ENCODE results near the gene MYD88. TPM values are rescaled to one million over a fixed set of nuclear protein-coding genes. Genes with fewer than 3 reads are reported as not detected.

The MYD88 gene
- total and polyA plus RNA-seq, 4 donors = 17.7 to 33.6 (median 21.3) TPM

DNA sequence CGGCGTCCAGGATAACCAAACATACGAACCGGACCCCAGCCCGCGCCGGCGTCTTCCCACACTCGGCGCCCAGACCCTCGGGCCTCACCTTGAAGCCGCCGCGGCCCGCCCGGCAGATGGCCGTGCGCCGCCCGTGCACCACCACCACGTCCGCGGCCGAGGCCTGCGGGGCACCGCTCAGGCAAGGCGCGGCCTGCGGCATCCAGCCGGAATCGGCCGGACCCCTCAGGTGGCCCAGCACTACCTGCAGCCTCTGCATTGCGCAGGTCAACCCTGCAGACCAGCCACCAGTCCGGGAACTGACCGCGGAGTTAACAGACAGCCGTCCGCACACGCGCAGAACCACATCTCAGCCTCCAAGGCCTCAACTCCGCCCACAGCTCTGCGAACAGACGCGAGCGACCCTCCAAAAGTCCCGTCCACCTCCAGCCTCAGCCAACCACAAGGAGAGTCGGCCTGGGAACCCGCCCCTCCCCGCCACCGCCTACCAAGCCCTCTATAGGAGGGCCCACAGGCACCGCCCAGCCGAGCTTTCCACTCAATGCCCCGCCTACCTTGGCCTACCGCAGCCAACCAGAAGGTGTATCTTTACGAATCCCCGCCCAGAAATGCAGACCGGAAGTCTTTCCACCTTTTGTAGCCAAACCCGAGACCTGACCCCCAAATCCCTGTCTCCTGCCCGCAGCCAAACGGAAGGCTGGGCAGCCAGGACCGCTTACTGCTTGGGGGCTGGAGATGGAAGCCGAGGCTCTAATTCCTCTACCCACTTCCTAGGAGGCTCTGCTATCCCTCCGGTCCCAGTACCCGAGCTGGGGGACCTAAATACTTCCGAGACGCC lies 1.5 kb upstream of the MYD88 start, which contains the start of gene ACAA1:
Gene ACAA1, minus strand, starts transcription at position 351 of the 838 bp plus-strand sequence. Its CDS starts 92 bp downstream, at position 259.
- Histone ChIP-seq H3K4me1 (ENCODE audit: control insufficient read depth in 1 of 2, insufficient read depth in 2 of 2, low read length in 2 of 2) (no peaks in the 10 kb centered on the region), H3K4me3 (ENCODE audit: low read length in 2 of 2) (peak within 1 kb of the TSS; percentile 54 to 58), H3K36me3 (ENCODE audit: control insufficient read depth in 1 of 2, insufficient read depth in 2 of 2, low read length in 1 of 2) (peaks cover 0 to 2% of the 10 kb centered on the region in 2 donors), H3K27ac (ENCODE audit: low read depth in 1 of 2, low read length in 2 of 2) (peak within 1 kb of the TSS; percentile 29 to 98), H3K9me3 (ENCODE audit: control insufficient read depth, low read length) (no peaks in the 10 kb centered on the region), H3K27me3 (ENCODE audit: control insufficient read depth in 1 of 2, insufficient read depth in 2 of 2, low read length in 1 of 2) (no peaks in the 10 kb centered on the region)
- WGBS, 2 donors = 0 to 1% methylated on average over 64 to 66 of the region's 66 CpGs
- peak; percentile 98 for ATAC-seq (ENCODE audit: low FRiP score)
- DNase-seq = peak; percentile 100
- intact Hi-C loops (cut with DNase I) = loop anchor here (1.0 to 5.0 kb wide), 4 partner anchors 28 to 315 kb away; partner anchors contain the start of genes OXSR1 (in 2 of the 2) and ACVR2B (in 1 of the 2)

DNA sequence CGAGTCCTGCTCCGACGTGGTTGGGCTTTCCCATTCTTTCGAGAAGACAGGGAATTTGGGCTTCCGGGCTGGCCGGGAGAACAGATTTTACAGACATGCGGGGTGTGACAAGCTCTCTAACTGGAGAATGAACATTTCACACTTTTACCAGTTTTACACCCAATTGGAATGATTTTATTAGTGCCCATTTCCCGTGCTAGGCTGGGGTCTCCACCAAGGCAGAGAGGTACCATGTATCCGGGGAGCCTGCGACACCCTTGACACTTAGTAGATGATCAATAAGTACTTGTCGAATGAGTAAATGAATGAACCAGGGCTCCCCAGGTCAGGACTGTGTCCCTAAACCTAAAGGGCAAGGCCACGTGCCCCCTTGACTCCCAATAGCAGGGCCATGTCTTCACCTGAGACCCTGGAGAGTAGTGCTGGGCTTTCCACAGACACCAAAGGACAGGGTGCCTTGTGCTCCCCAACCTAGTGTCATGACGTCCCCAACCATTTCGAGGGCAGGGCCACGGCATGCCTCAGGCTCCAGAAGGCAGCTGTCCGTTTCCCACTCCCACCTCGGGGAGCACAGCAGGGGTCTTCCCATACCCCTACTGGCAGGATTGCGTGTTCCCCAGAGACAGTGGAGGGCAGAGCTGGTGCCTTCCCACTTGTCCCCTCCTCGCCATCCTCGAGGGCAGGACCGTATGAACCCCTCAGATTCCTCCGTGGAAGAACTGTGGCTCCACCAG lies 679 bp upstream of the MYD88 start:
- Histone ChIP-seq H3K4me1 (ENCODE audit: control insufficient read depth in 1 of 2, insufficient read depth in 2 of 2, low read length in 2 of 2) (no peaks in the 10 kb centered on the region), H3K4me3 (ENCODE audit: low read length in 2 of 2) (peak overlapping the region; percentile 54 to 58), H3K27me3 (ENCODE audit: control insufficient read depth in 1 of 2, insufficient read depth in 2 of 2, low read length in 1 of 2) (no peaks in the 10 kb centered on the region), H3K9me3 (ENCODE audit: control insufficient read depth, low read length) (no peaks in the 10 kb centered on the region), H3K36me3 (ENCODE audit: control insufficient read depth in 1 of 2, insufficient read depth in 2 of 2, low read length in 1 of 2) (peaks cover 0 to 2% of the 10 kb centered on the region in 2 donors), H3K27ac (ENCODE audit: low read depth in 1 of 2, low read length in 2 of 2) (peak overlapping the region; percentile 29 to 98)
- DNase-seq (no peak), ATAC-seq (ENCODE audit: low FRiP score) (no peak)
- intact Hi-C loops (cut with DNase I) = loop anchor here (1.0 to 5.0 kb wide), 4 partner anchors 27 to 315 kb away; partner anchors contain the start of genes OXSR1 (in 2 of the 2) and ACVR2B (in 1 of the 2)
- 17 to 22% methylated on average over 22 of the region's 22 CpGs for WGBS, 2 donors

DNA sequence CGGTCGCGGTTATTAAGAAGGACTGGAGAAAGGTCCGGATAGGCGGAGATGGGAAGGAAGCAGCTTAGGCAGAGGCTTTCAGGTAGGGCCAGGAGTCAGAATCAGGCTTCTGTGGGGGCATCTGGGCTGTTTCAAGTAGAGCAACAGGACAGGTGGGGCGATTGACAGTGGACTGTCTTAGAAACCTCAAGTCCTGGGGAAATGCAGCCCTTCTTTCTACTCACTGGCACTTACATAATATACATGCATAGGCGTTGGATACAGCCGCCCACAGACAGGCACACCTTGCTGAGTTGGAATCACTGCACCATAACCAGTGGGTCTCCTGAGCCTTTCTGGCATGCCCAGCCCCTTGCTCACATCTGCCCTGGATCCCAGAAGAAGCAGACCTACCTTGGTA lies 730 bp downstream of the MYD88 start:
- no peak for ATAC-seq (ENCODE audit: low FRiP score)
- Histone ChIP-seq H3K27ac (ENCODE audit: low read depth in 1 of 2, low read length in 2 of 2) (peak overlapping the region in 1 of 2 donors; percentile 48), H3K27me3 (ENCODE audit: control insufficient read depth in 1 of 2, insufficient read depth in 2 of 2, low read length in 1 of 2) (no peaks in the 10 kb centered on the region), H3K4me3 (ENCODE audit: low read length in 2 of 2) (peak overlapping the region; percentile 31 to 54), H3K4me1 (ENCODE audit: control insufficient read depth in 1 of 2, insufficient read depth in 2 of 2, low read length in 2 of 2) (no peaks in the 10 kb centered on the region), H3K36me3 (ENCODE audit: control insufficient read depth in 1 of 2, insufficient read depth in 2 of 2, low read length in 1 of 2) (peaks cover 0 to 2% of the 10 kb centered on the region in 2 donors), H3K9me3 (ENCODE audit: control insufficient read depth, low read length) (no peaks in the 10 kb centered on the region)
- WGBS, 2 donors = 14 to 16% methylated on average over 8 of the region's 8 CpGs
- intact Hi-C loops (cut with DNase I) = loop anchor here in 1 of 2 donors (5.0 kb wide), 2 partner anchors 108 to 313 kb away; partner anchors contain the start of gene ACVR2B
- no peak for DNase-seq

DNA sequence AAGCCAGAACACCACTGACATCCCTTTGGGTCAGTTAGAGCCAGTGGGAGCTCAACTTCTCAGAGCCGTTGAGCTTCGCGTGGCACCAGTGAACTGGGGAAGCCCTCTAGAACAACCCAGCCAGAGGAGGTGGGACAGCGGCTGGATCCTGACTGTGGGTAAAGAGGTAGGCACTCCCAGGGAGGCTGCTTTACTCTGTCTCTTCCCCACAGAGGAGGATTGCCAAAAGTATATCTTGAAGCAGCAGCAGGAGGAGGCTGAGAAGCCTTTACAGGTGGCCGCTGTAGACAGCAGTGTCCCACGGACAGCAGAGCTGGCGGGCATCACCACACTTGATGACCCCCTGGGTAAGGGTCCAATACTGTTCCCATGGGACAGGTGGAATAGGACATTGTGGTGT lies 1.2 kb downstream of the MYD88 start:
- WGBS, 2 donors = 92 to 98% methylated on average over 7 of the region's 7 CpGs

DNA sequence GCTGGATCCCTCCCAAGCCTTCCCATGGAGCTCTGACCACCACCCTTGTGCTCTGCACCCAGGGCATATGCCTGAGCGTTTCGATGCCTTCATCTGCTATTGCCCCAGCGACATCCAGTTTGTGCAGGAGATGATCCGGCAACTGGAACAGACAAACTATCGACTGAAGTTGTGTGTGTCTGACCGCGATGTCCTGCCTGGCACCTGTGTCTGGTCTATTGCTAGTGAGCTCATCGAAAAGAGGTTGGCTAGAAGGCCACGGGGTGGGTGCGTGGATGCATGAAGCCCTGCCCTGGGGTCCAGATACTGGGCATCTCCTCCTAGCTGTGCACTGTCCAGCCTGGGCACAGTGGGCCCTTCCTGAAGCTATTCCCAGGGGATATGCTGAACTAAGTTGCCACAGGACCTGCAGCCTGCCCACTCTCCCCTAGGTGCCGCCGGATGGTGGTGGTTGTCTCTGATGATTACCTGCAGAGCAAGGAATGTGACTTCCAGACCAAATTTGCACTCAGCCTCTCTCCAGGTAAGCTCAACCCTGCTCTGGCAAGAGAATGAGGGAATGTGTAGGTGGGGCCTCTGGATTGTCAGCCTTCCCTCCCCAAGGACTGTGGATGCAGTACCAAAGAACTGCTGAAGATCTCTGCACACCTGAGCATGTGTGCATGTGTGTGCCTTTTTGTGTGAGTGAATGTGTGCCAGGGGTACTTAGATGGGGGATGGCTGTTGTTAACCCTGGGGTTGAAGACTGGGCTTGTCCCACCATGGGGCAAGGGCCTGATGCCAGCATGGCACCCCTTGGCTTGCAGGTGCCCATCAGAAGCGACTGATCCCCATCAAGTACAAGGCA lies 2.1 kb downstream of the MYD88 start:
- WGBS, 2 donors = 97% methylated on average over 13 of the region's 13 CpGs
- Histone ChIP-seq H3K4me1 (ENCODE audit: control insufficient read depth in 1 of 2, insufficient read depth in 2 of 2, low read length in 2 of 2) (no peaks in the 10 kb centered on the region), H3K27me3 (ENCODE audit: control insufficient read depth in 1 of 2, insufficient read depth in 2 of 2, low read length in 1 of 2) (no peaks in the 10 kb centered on the region), H3K4me3 (ENCODE audit: low read length in 2 of 2) (no peak overlapping the region), H3K27ac (ENCODE audit: low read depth in 1 of 2, low read length in 2 of 2) (no peak overlapping the region), H3K9me3 (ENCODE audit: control insufficient read depth, low read length) (no peaks in the 10 kb centered on the region), H3K36me3 (ENCODE audit: control insufficient read depth in 1 of 2, insufficient read depth in 2 of 2, low read length in 1 of 2) (peaks cover 0 to 2% of the 10 kb centered on the region in 2 donors)
- intact Hi-C loops (cut with DNase I) = no loop called here
- no peak for DNase-seq
- no peak for ATAC-seq (ENCODE audit: low FRiP score)

More for the DNA sequence above, 1.2 kb downstream of the MYD88 start:
- H3K4me3 ChIP-seq (ENCODE audit: low read length in 2 of 2) = no peak overlapping the region
- DNase-seq (no peak), ATAC-seq (ENCODE audit: low FRiP score) (no peak)
- no peaks in the 10 kb centered on the region for H3K4me1 ChIP-seq (ENCODE audit: control insufficient read depth in 1 of 2, insufficient read depth in 2 of 2, low read length in 2 of 2)
- intact Hi-C loops (cut with DNase I) = loop anchor here in 1 of 2 donors (5.0 kb wide), 2 partner anchors 108 to 313 kb away; partner anchors contain the start of gene ACVR2B
- no peak overlapping the region for H3K27ac ChIP-seq (ENCODE audit: low read depth in 1 of 2, low read length in 2 of 2)
- no peaks in the 10 kb centered on the region for H3K9me3 ChIP-seq (ENCODE audit: control insufficient read depth, low read length)
- no peaks in the 10 kb centered on the region for H3K27me3 ChIP-seq (ENCODE audit: control insufficient read depth in 1 of 2, insufficient read depth in 2 of 2, low read length in 1 of 2)
- peaks cover 0 to 2% of the 10 kb centered on the region in 2 donors for H3K36me3 ChIP-seq (ENCODE audit: control insufficient read depth in 1 of 2, insufficient read depth in 2 of 2, low read length in 1 of 2)

DNA sequence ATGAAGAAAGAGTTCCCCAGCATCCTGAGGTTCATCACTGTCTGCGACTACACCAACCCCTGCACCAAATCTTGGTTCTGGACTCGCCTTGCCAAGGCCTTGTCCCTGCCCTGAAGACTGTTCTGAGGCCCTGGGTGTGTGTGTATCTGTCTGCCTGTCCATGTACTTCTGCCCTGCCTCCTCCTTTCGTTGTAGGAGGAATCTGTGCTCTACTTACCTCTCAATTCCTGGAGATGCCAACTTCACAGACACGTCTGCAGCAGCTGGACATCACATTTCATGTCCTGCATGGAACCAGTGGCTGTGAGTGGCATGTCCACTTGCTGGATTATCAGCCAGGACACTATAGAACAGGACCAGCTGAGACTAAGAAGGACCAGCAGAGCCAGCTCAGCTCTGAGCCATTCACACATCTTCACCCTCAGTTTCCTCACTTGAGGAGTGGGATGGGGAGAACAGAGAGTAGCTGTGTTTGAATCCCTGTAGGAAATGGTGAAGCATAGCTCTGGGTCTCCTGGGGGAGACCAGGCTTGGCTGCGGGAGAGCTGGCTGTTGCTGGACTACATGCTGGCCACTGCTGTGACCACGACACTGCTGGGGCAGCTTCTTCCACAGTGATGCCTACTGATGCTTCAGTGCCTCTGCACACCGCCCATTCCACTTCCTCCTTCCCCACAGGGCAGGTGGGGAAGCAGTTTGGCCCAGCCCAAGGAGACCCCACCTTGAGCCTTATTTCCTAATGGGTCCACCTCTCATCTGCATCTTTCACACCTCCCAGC lies 2.9 kb downstream of the MYD88 start:
- Histone ChIP-seq H3K4me3 (ENCODE audit: low read length in 2 of 2) (no peak overlapping the region), H3K9me3 (ENCODE audit: control insufficient read depth, low read length) (peaks cover 3% of the 10 kb centered on the region), H3K36me3 (ENCODE audit: control insufficient read depth in 1 of 2, insufficient read depth in 2 of 2, low read length in 1 of 2) (peaks cover 0 to 2% of the 10 kb centered on the region in 2 donors), H3K27ac (ENCODE audit: low read depth in 1 of 2, low read length in 2 of 2) (no peak overlapping the region), H3K27me3 (ENCODE audit: control insufficient read depth in 1 of 2, insufficient read depth in 2 of 2, low read length in 1 of 2) (no peaks in the 10 kb centered on the region), H3K4me1 (ENCODE audit: control insufficient read depth in 1 of 2, insufficient read depth in 2 of 2, low read length in 2 of 2) (no peaks in the 10 kb centered on the region)
- 94 to 95% methylated on average over 7 of the region's 7 CpGs for WGBS, 2 donors
- no peak for ATAC-seq (ENCODE audit: low FRiP score)
- no peak for DNase-seq
- intact Hi-C loops (cut with DNase I) = no loop called here

DNA sequence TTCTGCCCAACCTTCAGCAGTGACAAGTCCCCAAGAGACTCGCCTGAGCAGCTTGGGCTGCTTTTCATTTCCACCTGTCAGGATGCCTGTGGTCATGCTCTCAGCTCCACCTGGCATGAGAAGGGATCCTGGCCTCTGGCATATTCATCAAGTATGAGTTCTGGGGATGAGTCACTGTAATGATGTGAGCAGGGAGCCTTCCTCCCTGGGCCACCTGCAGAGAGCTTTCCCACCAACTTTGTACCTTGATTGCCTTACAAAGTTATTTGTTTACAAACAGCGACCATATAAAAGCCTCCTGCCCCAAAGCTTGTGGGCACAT lies 3.5 kb downstream of the MYD88 start:
- H3K27me3 ChIP-seq (ENCODE audit: control insufficient read depth in 1 of 2, insufficient read depth in 2 of 2, low read length in 1 of 2) = no peaks in the 10 kb centered on the region
- ATAC-seq (ENCODE audit: low FRiP score) (no peak), DNase-seq (no peak)
- no peak overlapping the region for H3K27ac ChIP-seq (ENCODE audit: low read depth in 1 of 2, low read length in 2 of 2)
- no peaks in the 10 kb centered on the region for H3K4me1 ChIP-seq (ENCODE audit: control insufficient read depth in 1 of 2, insufficient read depth in 2 of 2, low read length in 2 of 2)
- 94 to 97% methylated on average over 2 of the region's 2 CpGs for WGBS, 2 donors
- H3K9me3 ChIP-seq (ENCODE audit: control insufficient read depth, low read length) = peaks cover 3% of the 10 kb centered on the region
- H3K4me3 ChIP-seq (ENCODE audit: low read length in 2 of 2) = no peak overlapping the region
- intact Hi-C loops (cut with DNase I) = no loop called here
- peaks cover 0 to 2% of the 10 kb centered on the region in 2 donors for H3K36me3 ChIP-seq (ENCODE audit: control insufficient read depth in 1 of 2, insufficient read depth in 2 of 2, low read length in 1 of 2)

Measured in aorta (tissue), 5 donors.